GM19452 (cell line): ENCODE measurements around the gene C18orf63.
"Not testable (repeated sequence)": the region's sequence is repeated elsewhere in the genome, so short reads cannot be mapped to it uniquely, and the experiment has no call there.

ENCODE experiments used
- ATAC-seq: cut with Tn5 transposase; IDR thresholded peaks from one replicate; pipeline ENCODE4 v1.9.1; 2021; ENCODE audit not compliant: unreplicated experiment

Gene C18orf63

DNA sequence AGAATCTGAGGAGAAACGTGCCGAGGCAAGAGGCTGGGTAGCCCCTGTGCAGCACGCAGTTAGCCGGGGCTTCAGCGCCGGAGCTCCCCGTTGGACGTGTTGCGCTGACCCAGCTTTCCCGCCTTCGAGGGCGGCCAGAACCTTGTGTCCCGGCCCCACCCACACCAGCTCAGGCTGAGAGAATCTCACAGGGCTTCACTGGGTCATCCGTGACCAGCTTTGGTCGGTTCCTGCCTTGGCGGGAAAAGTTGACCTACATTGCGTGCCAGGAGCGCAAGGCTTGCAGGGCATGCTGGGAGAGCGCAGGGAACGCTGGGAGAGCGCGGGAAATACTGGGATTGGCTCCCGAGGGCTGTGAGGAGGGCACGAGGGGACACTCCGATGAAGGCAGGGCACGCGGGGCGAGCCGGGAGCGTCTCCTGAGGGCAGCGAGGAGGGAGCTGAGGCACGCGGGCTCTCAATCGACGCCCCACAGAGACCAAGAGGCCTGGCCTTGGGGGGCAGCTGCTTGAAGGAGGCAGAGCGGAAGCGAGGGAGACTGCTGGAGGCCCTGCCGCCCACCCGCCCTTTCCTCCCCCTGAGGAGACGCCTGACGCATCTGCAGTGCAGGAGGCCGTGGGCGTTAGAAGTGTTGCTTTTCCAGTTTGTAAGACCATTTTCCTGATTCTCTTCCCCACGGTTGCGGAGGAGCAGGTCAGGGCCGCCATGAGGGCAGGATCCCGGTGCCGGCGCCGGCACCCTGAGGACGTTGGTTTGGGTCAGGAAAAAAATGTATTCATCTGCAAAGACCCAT, at the start of gene C18orf63:
Gene C18orf63 (plus strand): TSS at position 376 of the 793 bp plus-strand sequence. CDS start 2,027 bp downstream, outside the sequence.
- ATAC-seq, result no peak

DNA sequence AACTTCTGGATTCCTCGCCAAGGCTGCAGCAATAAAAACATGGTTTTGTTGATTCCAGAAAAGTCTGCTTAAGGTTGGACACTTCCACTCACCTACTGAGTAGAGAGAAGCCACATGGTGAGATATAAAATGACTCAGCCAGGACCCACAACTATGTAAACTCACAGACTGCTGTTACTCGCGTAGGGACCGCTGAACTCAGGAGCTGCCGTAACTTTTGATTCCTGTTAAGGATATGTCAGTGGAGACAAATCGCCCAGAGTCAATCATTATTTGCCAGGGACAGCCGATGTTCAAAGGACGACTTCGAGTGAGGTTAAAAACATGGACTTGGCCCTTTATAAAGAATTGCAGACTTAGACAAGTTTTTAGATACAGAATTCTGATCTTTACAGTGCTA, 49.5 kb upstream of the C18orf63 start:
- ATAC-seq, result no peak

DNA sequence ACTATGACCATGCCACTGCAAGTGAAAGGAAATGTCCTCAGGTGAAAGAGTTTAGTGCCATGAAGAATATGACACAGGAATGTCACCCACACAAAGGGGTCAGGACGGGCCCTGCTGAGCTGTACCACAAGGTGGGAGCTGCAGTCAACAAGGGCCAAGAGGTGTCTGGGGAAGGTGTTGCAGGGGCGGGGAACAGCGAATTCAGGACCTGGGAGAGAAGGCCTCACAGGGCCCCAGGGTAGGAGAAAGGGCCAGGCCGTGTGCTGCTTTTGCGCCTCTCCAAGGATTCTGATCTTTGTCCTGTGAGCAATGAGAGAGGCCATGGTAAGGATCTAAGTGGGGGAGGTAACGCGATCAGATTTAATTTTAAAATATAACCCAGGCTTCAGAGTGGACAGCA, 47.5 kb upstream of the C18orf63 start:
- no peak for ATAC-seq

DNA sequence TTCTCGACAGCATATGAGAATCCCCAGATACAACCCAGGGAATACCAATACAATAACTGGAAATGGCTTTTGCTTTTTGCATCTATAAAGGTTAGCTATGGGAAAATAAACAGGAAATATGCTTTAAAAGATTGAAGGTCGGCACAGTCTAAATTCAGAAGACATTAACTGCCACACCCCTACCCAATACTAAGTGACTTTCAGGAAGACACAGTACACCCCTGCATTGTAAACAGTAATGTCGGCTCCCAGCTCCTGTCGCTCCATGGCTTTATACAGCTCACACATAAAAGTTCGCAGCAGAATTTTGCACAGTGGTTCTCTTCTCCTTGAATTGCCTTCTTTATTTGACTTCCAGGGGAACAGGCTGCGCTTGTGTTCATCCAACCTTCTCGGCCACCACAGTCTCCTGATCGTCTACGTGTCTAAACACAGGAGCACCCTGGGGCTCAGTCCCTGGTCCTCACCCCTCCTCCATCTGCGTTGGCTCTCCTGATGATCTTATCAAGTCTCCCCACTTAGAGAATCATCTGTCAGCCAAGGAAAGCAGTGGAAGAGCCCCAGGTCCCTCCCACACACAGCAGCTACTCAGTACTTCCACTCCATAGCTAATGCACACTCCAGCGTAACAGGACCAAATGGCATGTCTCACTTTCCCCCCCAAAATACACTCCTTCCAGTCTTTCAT, 46.6 kb upstream of the C18orf63 start:
- ATAC-seq, result no peak

DNA sequence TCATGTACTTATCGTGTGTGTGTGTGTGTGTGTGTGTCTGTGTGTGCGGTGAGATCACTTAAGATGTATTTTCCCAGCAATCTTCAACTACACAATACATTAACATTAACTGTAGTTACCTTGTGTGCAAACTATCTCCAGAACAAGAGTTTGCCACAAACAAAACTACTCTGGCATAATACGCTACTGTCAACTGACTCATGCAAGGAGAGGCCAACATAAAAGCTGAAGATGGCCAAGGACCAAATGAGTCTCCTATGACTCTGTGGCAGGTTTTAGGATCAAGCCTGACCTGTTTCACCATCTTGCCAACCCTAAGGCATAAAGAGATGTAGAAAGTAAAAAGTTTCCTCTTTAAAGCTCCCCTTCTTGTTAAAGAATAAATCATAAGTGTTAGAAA, 44.0 kb upstream of the C18orf63 start:
- ATAC-seq, result no peak

DNA sequence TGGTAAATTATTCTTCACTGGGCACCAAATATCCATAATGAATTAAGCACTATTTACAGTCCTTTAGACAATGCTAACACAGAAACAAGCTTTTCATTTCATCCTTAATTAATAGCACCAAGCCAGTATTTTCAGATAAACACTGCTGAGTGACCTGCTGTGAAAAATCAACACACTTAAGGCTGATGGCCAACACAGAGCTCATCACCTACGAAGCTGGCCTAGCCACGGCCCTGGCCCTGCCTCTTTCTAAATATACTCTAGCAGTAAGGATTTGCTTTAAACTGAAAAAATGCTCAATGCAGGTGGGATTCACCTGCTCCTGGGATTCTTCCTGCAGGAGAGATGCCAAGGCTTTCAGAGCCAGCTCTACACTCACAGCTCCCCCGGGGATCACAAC, 42.2 kb upstream of the C18orf63 start:
- no peak for ATAC-seq

DNA sequence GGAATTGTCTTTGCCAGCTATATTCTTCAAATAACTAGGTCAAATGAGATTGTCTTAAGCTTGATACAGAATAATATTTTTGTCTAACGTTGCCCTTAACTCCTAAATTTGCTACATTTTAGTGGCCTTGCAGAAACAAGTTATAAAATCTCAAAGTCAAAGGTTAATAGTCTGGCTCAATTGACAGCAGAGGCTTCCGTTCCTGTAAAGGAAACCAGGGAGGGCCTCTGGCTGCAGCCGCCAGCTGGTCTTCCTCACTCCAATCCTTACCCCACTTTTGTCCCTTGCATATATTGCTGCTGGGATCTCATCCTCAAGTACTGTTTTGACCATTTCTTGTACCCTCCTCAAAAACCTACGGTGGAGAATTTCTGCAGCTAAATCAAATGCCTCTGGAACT, 40.9 kb upstream of the C18orf63 start:
- ATAC-seq, result no peak

DNA sequence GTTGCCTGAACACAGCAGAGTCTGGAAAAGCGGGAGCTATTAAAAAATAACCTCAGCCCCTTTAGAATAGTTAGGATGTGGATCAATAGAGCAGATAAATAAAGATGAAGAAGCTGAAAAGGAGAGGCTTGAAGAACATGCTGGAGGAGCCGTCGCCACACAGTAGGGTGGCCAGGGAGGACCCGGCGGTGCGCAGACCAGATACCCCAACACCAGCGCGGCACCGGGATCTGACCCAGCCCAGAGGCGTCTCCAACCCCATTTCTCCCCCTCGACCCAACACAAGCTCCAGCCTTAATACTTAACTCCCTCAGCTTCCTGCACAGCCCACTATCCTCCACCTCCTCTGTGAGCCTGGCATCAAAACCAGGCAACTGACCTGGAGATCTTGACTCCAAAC, 39.9 kb upstream of the C18orf63 start:
- ATAC-seq, result no peak

DNA sequence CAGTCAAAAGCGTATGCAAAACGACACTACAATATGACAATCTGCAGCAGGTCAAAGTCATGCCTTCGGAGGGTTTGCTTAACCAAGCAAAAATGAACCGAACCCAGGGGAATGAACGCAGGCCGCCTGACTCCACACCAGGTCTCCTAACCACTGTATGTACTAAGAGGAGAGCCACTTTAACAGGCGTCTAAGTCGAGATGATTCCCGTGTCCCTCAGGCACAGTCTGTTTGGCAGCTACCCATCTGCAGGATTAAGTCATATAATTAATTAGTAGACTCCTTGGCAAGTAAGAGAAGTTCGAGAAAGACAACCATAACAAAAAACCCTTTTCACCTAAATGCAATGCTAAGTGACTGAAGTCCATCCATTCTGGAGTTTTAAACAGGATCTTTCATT, 39.0 kb upstream of the C18orf63 start:
- ATAC-seq, result no peak

DNA sequence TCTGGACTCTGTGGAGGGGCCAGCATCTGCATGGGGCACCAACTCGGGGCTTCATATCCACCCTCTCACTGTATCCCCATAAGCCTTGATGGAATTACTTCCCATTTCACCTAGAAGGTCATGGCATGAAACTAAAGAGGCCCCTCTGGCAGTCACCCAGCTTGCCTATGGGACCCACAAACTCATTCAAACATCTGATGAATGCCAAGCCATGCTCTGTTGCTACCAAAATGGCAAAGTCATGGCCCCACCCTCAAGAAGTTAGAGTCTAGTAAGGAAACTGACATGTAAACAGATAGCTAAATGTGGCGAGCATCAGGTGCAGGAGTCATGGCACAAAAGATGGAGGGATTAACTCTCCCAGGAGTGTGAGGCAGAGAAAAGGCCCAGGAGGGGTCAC, 38.3 kb upstream of the C18orf63 start:
- ATAC-seq, result no peak

DNA sequence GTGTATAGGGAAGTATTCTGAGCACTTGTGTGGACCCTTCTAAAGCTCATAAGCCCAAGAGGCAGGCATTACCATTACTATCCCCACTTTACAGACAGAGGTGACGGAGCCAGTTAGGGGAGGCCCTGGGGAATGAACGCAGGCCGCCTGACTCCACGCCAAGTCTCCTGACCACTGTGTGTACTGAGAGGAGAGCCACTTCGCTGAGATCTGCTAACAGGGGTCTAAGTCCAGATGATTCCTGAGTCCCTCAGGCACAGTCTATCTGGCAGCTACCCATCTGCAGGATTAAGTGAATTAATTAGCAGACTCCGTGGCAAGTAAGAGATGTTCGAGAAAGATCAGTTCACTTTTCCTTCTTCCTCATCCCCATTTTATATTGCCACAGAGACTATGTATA, 37.6 kb upstream of the C18orf63 start:
- ATAC-seq, result no peak

DNA sequence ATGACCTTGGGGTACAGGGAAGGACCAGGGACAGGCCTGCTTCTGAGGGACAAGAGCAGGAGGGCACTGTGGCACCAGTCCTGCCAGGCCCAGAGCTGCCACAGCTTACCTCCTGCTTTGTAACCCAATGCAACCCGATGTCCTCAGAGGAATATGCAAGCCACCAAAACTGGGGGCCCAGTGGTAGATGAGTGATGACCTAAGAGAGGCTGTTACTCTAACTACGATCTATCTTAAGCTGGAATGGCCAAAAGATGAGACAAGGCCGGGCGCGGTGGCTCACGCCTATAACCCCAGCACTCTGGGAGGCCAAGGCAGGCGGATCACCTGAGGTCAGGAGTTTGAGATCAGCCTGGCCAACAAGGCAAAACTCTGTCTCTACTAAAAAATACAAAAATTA, 36.7 kb upstream of the C18orf63 start:
- ATAC-seq, result no peak

DNA sequence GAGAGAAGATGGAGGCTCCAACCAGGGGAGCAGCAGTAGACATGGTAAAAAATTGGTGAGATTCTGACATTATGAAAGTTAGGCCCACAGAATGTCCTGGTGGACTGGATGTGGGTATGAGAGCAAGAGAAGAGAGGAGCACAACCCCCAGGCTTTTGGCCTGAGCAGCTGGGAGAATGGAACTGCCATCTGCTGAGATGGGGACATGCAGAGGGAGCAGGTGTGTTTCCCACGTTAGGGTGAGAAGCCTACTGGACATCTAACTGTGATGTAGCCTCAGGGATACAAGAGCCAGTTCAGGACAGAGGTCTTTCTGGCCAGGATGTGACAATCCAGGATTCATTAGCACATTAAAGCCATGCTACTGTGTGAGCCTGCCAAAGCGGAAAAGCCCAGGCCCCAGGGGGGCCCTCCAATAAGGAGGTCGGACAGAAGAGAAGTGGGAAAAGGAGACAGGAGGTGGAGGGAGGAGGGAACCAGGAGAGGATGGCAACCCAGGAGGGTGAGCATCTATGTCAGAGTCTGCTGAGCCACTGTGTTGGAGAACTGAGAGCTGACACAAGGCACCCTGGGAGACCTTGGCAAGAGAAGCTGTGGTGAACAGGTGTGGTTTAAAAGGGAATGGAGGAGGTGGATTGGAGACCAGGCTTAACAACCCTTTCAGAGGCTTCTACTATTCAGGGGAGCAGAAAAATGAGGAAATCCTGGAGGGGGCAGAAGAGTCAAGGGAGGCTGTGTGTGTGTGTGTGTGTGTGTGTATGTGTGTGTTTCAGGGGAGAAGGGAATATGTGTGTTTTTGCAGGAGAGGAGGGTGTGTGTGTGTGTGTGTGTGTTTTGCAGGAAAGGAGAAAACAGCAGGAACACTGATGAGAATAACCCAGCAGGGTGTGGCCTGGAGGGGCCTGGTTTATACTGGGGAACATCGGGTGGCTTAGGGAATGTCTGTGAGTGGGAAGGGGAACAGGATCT, 34.3 kb upstream of the C18orf63 start:
- ATAC-seq, result no peak

DNA sequence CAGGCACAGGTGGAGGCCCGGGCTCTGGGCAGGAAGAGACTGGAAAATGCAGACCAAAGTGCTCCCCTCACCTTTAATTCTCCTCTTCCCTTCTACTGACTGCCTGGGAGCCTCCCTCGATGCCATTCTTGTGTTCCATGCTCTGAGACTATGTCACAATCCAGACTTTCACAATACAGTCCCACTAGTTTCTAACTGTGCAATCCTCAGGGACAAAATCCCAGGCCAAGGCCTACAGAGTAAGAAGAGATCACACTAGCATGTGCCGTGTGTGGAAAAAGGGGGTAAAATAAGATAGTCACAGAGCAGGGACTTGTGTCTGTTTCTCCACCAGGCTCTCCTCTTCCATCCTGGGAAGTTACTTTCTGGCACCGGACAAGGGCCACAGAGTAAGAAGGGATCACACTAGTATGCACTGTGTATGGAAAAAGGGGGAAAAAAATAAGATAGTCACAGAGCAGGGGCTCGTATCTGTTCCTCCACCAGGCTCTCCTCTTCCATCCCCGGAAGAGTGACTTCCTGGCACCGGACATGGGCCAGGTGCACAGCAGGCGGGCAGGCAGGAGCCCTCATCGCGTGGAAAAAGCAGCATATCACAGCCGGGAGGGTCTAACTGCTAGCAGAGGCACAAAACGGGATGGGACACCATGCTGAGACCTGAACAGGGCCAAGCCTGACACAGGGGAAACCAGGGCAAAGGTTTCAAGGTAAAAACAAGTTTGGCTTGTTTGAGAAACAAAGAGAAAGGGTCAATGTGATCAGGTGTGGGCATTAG, 33.5 kb upstream of the C18orf63 start:
- no peak for ATAC-seq

DNA sequence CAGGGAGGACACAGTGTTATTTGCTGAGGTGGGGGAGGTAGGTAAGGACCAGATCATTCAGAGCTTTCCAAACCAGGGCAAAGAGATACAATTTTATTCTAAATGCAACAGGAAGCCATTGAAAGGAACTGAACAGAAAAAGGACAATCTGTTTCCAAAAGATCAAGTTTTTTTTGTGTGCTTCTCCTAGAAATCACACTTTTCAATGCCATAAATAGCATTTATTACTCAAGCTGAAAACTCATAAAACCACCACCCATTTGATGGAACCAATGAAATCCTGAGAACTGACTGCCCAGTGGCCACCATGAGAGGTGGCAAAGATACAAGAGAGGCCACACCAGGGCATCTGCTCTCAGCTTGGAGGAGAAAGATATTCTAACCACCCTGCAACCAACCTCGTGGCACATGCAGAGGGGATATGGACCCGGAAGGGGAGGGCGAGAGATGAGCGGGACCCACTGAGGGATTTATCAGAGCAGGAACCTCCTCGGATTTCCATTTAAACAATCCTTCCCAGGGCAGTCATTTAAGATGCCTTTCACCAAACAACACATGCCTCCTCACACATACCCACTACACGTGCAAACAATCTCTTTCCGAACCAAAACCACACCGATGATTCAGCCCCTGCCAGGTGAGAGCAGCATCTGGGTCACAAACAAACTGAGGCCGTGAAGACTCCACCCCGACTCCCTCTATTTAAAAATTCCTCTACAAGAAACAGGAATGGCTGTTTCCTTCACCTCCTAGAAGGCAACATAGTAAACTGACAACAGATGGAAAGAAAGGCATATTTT, 32.7 kb upstream of the C18orf63 start:
- ATAC-seq, result no peak

DNA sequence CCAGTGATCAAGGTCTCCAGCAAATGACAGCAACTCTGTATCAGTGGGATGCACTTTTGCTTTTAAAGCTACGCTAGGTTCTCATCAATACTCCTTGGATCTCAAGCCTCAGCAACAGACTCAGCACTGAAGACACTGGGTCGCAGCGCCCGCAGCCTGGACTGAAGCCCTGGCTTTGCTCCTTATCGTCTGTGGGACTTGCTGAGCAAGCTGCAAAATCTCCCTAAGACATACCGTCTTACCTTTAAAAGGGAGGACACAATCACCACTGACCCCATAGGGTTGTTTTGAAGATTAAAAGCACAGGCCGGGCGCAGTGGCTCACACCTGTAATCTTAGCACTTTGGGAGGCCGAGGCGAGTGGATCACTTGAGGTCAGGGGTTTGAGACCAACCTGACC, 32.0 kb upstream of the C18orf63 start:
- ATAC-seq, result no peak

DNA sequence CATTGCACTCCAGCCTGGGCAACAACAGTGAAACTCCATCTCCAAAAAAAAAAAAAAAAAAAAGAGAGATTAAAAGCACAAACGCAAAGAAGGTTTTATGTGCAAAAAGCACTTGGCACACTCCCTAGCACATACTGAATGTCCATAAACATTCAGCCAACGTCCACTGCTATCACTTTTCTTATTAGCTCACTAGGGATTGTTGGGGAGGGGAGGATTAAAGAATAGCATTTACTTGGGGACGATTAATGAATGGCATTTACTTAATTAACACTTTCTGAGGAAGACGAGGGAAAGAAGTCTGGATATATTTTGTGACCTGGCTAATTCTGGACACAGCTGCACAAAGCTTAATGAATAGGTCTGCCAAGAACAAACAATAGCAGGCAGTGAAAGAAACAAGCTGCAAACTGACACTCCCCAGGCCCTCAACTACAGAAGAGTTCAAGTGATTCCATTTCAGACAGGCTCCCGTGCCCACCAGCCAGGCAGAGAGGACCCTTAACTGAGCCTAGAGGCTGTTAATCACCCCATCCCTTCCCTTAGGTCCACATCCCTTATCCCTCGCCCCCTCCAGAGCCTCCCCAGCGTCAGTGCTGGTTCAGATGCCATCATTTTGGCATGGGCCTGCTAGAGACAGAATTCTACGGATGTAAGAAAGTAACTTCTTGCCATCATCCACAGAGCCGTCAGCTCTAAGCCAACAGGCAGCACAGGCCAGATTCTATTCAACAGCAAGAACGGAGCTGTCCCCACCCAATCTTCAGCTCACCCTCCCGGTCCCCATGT, 31.3 kb upstream of the C18orf63 start:
- ATAC-seq, result no peak

DNA sequence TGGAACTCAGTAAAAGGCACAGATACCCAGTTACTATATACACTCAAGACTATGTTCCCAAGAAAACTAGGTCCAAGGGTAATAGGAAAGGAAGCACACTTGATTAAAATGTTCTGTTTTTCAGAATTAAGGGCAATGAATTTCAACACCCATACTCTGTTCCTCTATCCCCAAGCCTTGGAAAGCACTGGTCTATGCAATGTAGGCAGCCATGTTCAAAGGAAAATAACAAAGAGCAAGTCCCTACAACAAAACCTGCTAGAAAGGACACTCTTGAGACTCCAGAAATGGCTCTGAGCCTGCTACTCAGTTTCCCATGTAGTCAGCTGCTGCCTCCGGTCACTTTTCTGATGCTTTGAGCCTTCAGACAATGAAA, 30.7 kb upstream of the C18orf63 start:
- no peak for ATAC-seq

DNA sequence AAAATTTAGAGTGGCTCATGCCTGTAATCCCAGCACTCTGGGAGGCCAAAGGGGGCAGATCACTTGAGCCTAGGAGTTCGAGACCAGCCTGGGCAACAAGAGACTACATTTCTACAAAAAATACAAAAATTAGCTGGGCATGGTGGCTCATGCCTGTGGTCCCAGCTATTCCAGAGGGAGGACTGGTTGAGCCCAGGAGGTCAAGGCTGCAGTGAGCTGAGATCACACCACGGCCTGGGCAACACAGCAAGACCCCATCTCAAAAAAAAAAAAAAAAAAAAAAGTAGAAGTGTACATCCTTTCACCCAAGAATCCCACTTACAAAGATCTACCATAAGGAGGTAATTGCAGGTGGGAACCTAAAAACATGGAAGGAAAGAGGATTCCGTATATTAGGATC, 30.1 kb upstream of the C18orf63 start:
- not testable (repeated sequence) for ATAC-seq
